ENCODE results near the gene REG4. TPM values are rescaled to one million over a fixed set of nuclear protein-coding genes. Genes with fewer than 3 reads are reported as not detected.

Gene REG4
- total and polyA plus RNA-seq, 2 of the 4 experiments (the other 2 are of a cell fraction), result not detected

- Histone ChIP-seq H4K91ac (ENCODE audit: insufficient read depth, low read depth, low read length) (no peak overlapping the region), H3K56ac (ENCODE audit: extremely low read depth, insufficient read depth, low read length) (no peak overlapping the region), H3K4me3 (ENCODE audit: insufficient read depth, low read depth, low read length) (no peak overlapping the region), H3K23ac (ENCODE audit: low read depth, low read length) (no peak overlapping the region), H2BK20ac (ENCODE audit: low read depth, low read length) (no peak overlapping the region), H4K5ac (ENCODE audit: low read depth, low read length) (no peak overlapping the region), H4K8ac (ENCODE audit: low read depth in 2 of 2, low read length in 2 of 2) (no peak overlapping the region), H3K4ac (ENCODE audit: low read depth, low read length) (no peak overlapping the region), H3K9me1 (ENCODE audit: insufficient read depth, low read length) (no peaks in the 10 kb centered on the region), H3K18ac (ENCODE audit: low read depth, low read length) (no peak overlapping the region), H3K9ac (ENCODE audit: low read depth, low read length) (no peak overlapping the region), H2AK5ac (ENCODE audit: low read depth, low read length) (no peak overlapping the region), H2AFZ (replicated peaks; ENCODE audit: low read length, poor library complexity) (no peak overlapping the region), H4K20me1 (ENCODE audit: insufficient read depth, low read length) (no peaks in the 10 kb centered on the region), H2AK9ac (replicated peaks; ENCODE audit: low read depth, low read length, poor library complexity) (no peak overlapping the region), H3K27me3 (ENCODE audit: control insufficient read depth, insufficient read depth, low read length) (peaks cover 19% of the 10 kb centered on the region), H2BK120ac (ENCODE audit: low read depth, low read length) (no peak overlapping the region), H3K4me2 (ENCODE audit: low read depth, low read length) (no peak overlapping the region), H3K14ac (replicated peaks; ENCODE audit: low read depth, low read length) (no peak overlapping the region), H3K27ac (ENCODE audit: insufficient read depth, low read length) (no peak overlapping the region), H2BK15ac (ENCODE audit: low read depth, low read length) (no peak overlapping the region), H3K9me3 (ENCODE audit: control insufficient read depth, insufficient read depth, low read length) (peaks cover 3% of the 10 kb centered on the region), H3K79me1 (ENCODE audit: low read depth in 1 of 2, low read length in 2 of 2) (no peaks in the 10 kb centered on the region), H3K4me1 (ENCODE audit: control insufficient read depth, insufficient read depth, low read length) (no peaks in the 10 kb centered on the region), H3K36me3 (ENCODE audit: control insufficient read depth, insufficient read depth, low read length) (no peaks in the 10 kb centered on the region), H2BK5ac (ENCODE audit: low read depth, low read length, poor library complexity, severe bottlenecking) (no peak overlapping the region)
- TF ChIP-seq SMC3 (IDR thresholded peaks at IDR 0.05; ENCODE audit: low read depth, low read length), result no peak
- TF ChIP-seq MXI1 (IDR thresholded peaks at IDR 0.05; ENCODE audit: borderline replicate concordance, low read depth, low read length), result no peak
- no peak for TF ChIP-seq CHD1 (IDR thresholded peaks at IDR 0.05; ENCODE audit: low read depth, low read length)
- no peak for TF ChIP-seq RCOR1 (IDR thresholded peaks at IDR 0.05; ENCODE audit: insufficient replicate concordance, low read length)
- TF ChIP-seq MAFK (IDR thresholded peaks at IDR 0.05; ENCODE audit: low read depth, low read length), result no peak
- no peak for TF ChIP-seq RFX5 (IDR thresholded peaks at IDR 0.05; ENCODE audit: low read depth, low read length)
- TF ChIP-seq USF2 (IDR thresholded peaks at IDR 0.05; ENCODE audit: low read depth, low read length), result no peak
- no peak for TF ChIP-seq MAZ (IDR thresholded peaks at IDR 0.05; ENCODE audit: borderline replicate concordance, low read depth, low read length)
- no peak for TF ChIP-seq RAD21 (IDR thresholded peaks at IDR 0.05; ENCODE audit: low read length)
- no peak for TF ChIP-seq ELK1 (IDR thresholded peaks at IDR 0.05; ENCODE audit: borderline replicate concordance, low read depth, low read length)
- BruUV-seq (replicated peaks), result no TSS peak
- WGBS, 2 experiments (ENCODE audit: extremely low coverage in 2 of 2, insufficient read length in 1 of 2), result no CpG with 5 or more reads among the region's 1 CpG
- dilution Hi-C loops (cut with HindIII; ENCODE audit: low sequenced_read_pairs, unreplicated experiment) (no loop called here), in situ Hi-C loops (cut with MboI; ENCODE audit: low sequenced_read_pairs) (no loop called here), intact Hi-C loops (cut with micrococcal nuclease) (loop anchor here (5.0 kb wide), 1 partner anchor 105 kb away; no protein-coding TSS in a partner anchor)
- ATAC-seq (ENCODE audit: low read depth), result no peak
- ChIA-PET POLR2A (ENCODE audit: unreplicated experiment) (no interaction called here), CTCF (no interaction called here)
- no peak for DNase-seq
Observed at GRCh38 chr1:119762409-119762808, 48.9 kb downstream of the REG4 start.
